GM19025 (cell line): ENCODE measurements around the gene DUSP23.

Experiments used
- ATAC-seq: cut with Tn5 transposase; IDR thresholded peaks from one replicate; pipeline ENCODE4 v1.9.1; 2021; ENCODE audit warnings: mild to moderate bottlenecking, low read depth, moderate library complexity; ENCODE audit not compliant: unreplicated experiment

Gene DUSP23

DNA sequence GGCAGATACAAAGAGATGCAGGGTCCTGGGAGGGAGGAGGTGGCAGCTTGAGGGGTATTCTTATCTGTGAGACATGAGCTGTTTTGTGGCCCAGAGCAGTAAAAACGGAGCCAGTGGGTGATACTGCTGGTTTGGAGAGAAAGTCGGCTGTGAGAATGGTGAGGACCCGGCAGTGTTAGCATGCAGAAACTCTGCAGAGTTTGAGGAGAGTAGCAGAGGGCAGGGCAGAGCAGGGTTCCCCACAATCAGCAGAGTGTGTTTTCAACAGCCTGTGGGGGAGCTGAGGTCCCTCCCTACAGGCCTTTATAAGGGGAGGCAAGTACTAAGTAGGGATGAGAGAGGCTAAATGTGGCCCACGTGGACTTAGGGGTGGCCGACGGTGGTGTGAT, 46.3 kb downstream of the DUSP23 start:
- ATAC-seq, result no peak

DNA sequence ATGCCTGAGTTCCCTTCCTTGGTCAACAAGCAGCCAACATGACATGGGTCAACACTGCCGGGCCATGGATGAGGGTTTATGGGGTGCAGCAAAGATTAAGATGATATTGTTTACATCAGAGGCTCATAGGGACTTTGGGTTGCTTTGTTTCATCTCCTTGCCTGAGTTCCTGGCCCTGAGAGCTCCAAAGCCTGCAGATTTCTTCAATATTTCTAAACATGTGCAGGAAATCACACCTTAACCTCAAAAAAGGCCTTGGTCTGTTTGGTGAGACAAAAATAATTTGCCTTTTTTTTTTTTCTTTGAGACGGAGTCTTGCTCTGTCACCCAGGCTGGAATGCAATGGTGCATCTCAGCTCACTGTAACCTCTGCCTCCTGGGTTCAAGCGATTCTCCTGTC, 46.8 kb downstream of the DUSP23 start:
- ATAC-seq, result no peak

DNA sequence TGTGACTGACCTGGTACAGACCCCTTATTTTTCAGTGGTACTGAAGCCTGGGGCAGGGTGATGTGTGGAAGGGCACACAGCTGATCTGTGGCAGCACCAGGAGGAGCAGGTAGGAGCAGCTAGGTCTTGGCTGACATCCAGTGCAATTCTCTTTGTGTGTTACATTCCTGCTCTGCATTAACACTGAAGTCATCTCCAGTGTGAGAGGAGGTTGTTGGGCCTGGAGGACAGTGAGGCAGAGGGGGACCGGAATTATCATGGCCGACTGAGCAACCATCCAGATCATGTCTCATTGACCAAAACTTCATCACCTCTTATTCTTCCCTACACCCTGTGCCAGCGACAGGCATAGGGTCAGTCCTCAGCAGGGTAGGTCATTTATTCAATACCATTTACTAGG, 47.4 kb downstream of the DUSP23 start:
- no peak for ATAC-seq

DNA sequence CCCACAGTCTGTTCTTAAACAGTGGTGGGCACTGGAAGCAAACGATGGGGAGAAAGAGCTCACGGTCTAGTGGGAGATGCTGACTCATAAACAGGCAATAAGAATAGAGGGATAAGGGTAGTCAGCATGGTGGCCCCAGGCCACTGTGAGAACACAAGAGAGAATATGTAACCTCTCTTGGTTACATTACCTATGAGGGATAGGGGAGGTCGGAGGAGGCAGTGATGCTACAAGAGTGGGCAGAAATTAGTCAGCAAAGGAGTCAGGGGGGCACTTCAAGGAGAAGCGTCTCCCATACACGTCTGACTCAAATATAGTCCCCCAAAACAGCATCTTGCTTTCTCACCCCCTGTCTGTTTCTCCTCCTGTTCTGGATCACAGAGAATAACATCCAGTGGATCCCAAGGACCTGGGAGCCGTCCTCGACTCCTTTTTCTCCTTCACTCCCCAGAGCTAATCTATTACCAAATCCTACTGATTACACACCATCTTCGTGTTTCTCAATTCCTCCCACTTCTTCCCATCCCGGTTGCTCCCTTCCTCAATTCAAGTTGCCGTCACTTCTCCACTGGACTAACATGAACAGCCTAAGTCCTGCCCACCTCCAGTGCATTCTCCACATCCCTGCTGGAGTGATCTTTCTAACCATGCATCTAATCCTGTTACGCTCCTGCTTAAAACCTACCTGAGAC, 48.0 kb downstream of the DUSP23 start:
- no peak for ATAC-seq

DNA sequence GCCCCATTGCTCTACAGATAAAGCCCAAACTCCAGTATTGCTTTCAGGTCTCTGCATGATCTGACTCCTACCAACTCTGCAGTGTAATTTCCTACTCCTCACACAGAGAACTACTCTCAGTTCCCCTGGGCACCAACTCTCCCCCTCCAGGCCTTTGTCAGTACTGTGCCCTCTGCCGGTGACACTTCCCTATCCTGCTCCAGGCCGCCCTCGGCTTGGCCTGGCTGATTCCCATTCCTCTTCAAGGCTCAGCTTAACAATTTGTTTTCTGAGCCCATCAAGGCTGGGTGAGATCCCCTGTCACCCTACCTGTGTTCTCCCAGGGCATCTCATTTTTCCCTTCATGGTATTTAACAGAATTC, 48.5 kb downstream of the DUSP23 start:
- ATAC-seq, result no peak

DNA sequence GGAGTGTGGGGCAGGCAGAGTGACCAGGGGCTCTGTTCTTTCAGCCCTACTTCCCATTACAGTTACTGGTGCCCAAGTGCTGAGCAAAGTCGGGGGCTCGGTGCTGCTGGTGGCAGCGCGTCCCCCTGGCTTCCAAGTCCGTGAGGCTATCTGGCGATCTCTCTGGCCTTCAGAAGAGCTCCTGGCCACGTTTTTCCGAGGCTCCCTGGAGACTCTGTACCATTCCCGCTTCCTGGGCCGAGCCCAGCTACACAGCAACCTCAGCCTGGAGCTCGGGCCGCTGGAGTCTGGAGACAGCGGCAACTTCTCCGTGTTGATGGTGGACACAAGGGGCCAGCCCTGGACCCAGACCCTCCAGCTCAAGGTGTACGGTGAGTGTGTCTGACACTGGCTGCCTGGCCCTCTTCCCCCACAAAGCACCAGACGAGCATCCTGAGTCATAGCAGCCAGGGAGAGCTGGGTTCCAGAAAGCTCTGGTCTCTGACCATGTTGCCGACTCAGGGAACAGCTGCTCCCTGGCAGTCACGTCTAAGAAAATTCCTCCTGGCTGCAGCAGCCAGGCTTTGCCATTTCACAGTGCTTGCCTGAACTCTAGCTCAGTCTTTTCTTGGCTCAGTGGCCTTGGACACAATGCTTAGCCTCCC, 49.2 kb downstream of the DUSP23 start:
- ATAC-seq, result no peak

DNA sequence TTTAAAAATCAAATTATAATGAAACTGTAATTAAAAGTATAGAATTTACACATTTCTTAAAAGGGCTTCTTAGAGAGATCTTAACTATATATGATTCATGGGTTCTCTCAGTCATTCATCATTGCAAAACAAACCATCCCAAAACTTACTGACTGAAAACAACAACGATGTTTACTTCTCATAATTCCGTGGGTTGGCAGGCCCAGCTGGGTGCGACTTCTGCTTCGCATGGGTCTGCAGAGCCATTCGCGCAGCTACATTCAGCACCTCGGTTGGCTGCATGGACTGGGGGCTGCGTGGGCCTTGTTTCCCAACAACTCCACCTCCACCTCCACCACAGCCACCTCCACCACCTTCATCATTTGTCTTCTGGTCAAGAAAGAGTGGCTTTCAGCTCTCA, 50.0 kb downstream of the DUSP23 start:
- no peak for ATAC-seq

DNA sequence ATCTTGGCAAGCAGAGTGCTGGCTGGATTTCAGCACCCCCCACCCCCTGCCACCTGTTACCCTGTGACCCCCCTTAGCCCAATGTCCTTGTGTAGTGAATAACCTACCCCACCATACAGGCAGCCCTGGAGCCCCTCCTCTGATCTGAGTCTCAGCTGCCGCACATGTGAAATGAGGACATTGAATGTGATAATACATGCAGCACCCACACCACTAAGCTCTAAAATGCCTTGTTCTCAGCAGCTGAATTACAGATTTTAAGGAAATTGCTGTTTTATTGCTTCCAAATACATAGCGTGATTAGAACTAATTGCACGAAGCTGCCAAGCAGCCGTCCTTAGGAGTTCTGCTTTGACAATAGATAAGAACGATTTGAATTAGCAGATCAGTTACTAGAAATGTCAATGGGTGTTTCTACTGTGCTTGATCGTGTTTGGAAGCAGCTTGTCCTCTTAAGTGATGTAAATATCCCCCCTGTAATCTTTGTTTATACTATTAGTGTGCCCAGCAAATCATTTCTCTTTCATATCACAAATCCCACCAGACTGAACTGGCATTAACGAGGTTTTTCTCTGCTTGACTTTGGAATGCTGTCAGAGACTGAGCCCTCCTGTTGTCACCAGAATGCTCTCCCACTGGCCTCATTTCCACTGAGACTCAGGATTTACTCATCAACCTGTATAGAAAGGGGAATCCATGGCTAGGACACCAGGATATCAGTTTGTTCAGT, 50.8 kb downstream of the DUSP23 start:
- no peak for ATAC-seq
